Thyroid gland (tissue), 4 donors: ENCODE results near the gene PPM1M. TPM values are rescaled to one million over a fixed set of nuclear protein-coding genes. Genes with fewer than 3 reads are reported as not detected.

Experiments
- DNase-seq, 2 donors: peaks; one replicate each; pipeline ENCODE4 v3.0.0-alpha.2; 2019
- H3K27ac ChIP-seq, 3 donors: fragments of 200-600 bp; sonication (generic); 1 replicate in 2 of 3; 2 replicates in 1 of 3; pipeline ENCODE4 v1.5.1; 2016 to 2019; ENCODE audit warnings: mild to moderate bottlenecking in 1 of 3, moderate library complexity in 1 of 3
- H3K27me3 ChIP-seq: fragments of 200-600 bp; sonication (generic); one replicate; pipeline ENCODE4 v1.5.1; 2019
- H3K36me3 ChIP-seq, 2 donors: fragments of 200-600 bp; sonication (generic); one replicate each; pipeline ENCODE4 v1.5.1; 2016 to 2019
- H3K4me1 ChIP-seq, 2 donors: fragments of 200-600 bp; sonication (generic); one replicate each; pipeline ENCODE4 v1.5.1; 2017 to 2019
- H3K4me3 ChIP-seq, 3 donors: fragments of 200-600 bp; sonication (generic); replicated peaks in 1 of 3; 1 replicate in 2 of 3; 2 replicates in 1 of 3; pipeline ENCODE4 v1.5.1; 2016; ENCODE audit warnings: mild to moderate bottlenecking in 1 of 3
- H3K9me3 ChIP-seq: fragments of 200-600 bp; sonication (generic); one replicate; pipeline ENCODE4 v1.5.1; 2017
- POLR2A ChIP-seq, 2 donors: fragments of 450-650 bp; IDR thresholded peaks; one replicate each; pipeline ENCODE4 v1.6.1; 2017; ENCODE audit warnings: antibody characterized with exemption in 2 of 2, mild to moderate bottlenecking in 2 of 2, moderate library complexity in 1 of 2
- WGBS, 2 donors: methylation state at CpG; one replicate each; pipeline ENCODE4 v1.1.5; 2017; 5-methylcytosine and 5-hydroxymethylcytosine counted together
- intact Hi-C: fragments of 100-400 bp; cut with DNase I; formaldehyde crosslinking; loops from one replicate; pipeline ENCODE4 v1.15.1; 2023
- total RNA-seq, 4 donors: library from RNA; depleted of rRNA; stranded (reverse); fragments of >200 nt; gene quantifications; one replicate each; pipeline ENCODE4 v1.2.3, GENCODE V29; 2016
- TF ChIP-seq, protein P1 (sequence below), 6 experiments: fragments of 200-600 bp in 3 of 6; fragments of 450-650 bp in 3 of 6; sonication (generic) in 3 of 6; IDR thresholded peaks; one replicate each; pipeline ENCODE4 v1.5.1; 2016 to 2019; ENCODE audit warnings: antibody characterized with exemption in 6 of 6, mild to moderate bottlenecking in 2 of 6, inconsistent platforms in 1 of 6, moderate library complexity in 1 of 6

PPM1M gene
- total RNA-seq, 4 donors from 2014 or later = 15.8 to 22.8 (median 18.0) TPM

DNA sequence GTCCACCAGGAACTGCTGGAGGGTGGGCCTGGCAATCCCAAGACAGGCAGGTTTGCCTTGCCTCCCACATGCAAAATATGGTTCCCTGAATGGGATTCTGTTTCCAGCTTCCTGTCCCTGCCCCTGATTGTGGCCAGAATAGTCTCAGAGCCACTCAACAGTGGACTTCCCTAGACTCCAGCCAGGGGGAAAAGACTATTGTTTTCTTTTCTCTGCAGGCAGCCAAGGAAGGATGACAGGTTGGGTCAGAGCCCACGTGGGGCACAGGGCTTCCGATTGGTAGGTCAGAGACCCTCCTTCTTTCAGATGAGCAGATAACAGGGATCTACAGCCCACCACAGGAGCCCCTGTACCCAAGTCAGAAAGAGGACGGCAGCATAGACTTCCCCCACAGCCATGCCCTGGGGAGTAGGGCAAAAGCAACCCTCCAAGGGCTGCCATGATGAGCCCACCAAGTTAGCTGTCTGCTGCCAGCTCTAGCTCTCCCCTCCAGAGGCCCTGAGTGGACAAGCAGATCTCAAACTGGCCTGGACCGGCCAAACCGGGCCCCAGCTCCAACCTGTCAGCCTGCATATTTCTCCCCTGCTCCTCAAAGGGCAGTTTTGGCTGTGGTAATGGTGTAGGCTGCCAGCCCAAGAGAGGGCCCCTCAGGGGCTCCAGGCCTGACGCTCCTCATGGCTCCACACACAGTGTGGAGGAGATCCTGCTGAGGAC lies 26.5 kb upstream of the PPM1M start:
- no peak overlapping the region for H3K4me3 ChIP-seq
- H3K27me3 ChIP-seq = no peaks in the 10 kb centered on the region
- H3K4me1 ChIP-seq = peaks cover 38 to 49% of the 10 kb centered on the region in 2 donors
- intact Hi-C loops = no loop called here
- WGBS, 2 donors = 21 to 22% methylated on average over 4 to 6 of the region's 6 CpGs
- DNase-seq = peak; percentile 86 to 87
- H3K9me3 ChIP-seq = no peaks in the 10 kb centered on the region
- H3K36me3 ChIP-seq = peaks cover 8 to 15% of the 10 kb centered on the region in 2 donors
- TF ChIP-seq, protein P1, sequence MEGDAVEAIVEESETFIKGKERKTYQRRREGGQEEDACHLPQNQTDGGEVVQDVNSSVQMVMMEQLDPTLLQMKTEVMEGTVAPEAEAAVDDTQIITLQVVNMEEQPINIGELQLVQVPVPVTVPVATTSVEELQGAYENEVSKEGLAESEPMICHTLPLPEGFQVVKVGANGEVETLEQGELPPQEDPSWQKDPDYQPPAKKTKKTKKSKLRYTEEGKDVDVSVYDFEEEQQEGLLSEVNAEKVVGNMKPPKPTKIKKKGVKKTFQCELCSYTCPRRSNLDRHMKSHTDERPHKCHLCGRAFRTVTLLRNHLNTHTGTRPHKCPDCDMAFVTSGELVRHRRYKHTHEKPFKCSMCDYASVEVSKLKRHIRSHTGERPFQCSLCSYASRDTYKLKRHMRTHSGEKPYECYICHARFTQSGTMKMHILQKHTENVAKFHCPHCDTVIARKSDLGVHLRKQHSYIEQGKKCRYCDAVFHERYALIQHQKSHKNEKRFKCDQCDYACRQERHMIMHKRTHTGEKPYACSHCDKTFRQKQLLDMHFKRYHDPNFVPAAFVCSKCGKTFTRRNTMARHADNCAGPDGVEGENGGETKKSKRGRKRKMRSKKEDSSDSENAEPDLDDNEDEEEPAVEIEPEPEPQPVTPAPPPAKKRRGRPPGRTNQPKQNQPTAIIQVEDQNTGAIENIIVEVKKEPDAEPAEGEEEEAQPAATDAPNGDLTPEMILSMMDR (IDR thresholded peaks at IDR 0.05) = peak in 4 of 6 experiments; percentile 20 to 39 (median 37)
- TF ChIP-seq POLR2A (IDR thresholded peaks at IDR 0.05) = peak in 1 of 2 donors; percentile 18
- peak overlapping the region; percentile 80 to 91 (median 85) for H3K27ac ChIP-seq

DNA sequence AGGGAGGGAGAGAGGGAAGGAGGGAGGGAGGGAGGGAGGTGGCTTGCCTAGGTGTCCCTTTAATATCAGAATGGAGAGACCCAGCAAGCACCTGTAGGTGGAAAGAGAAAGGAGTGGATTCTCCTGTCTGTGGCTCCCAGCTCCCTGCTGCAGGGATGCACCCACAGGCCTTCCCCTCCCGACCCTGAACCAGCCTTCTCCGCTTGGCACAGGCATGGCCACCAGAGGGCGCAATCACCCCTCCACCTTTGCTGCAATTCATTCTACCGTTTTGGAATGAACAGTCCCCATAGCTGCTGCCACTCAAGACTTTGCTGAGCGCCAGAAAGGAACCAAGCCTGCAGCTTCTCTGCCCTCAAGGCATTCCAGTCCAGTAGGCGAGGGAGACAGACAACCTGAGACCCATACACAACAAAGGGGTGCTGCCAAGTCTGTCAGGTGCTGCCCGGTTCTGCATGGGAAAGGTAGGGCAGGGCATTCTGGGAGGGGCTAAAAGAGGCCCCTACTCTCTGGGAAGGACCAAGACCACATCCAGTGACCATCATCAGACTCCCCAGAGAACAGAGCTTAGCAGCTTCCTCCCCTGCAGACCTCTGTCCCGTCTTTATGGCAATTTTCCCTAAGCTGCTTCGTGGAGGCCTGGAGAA lies 25.1 kb upstream of the PPM1M start:
- 20 to 25% methylated on average over 8 to 9 of the region's 9 CpGs for WGBS, 2 donors
- intact Hi-C loops = no loop called here
- Histone ChIP-seq H3K4me3 (no peak overlapping the region), H3K4me1 (peaks cover 38 to 49% of the 10 kb centered on the region in 2 donors), H3K36me3 (peaks cover 0 to under 1% of the 10 kb centered on the region in 2 donors), H3K27me3 (no peaks in the 10 kb centered on the region), H3K9me3 (no peaks in the 10 kb centered on the region), H3K27ac (peak overlapping the region; percentile 43 to 51 (median 48))
- TF ChIP-seq, protein P1 (IDR thresholded peaks at IDR 0.05) = peak; percentile 68 to 91 (median 86)
- TF ChIP-seq POLR2A (IDR thresholded peaks at IDR 0.05) = no peak
- peak; percentile 88 to 94 for DNase-seq

DNA sequence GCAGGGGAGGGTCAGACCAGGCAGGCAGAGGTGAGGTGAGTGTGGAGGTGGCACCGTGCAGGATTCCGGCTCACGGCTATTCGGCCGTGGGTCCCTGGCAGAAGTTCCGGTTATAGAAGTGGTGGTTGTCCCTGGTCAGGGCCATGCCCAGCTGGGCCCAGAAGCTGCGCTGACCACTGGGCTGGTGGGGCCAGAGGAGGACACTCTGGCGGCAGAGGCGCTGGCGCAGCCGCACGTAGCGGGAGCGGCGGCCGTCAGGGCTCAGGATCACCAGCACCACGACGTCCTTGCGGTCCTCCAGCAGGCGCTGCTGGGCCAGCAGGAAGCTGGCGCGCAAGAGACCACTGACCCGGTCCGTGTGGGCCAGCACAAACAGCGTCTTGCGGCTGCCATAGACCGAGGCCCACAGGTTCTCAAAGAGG lies 24.4 kb upstream of the PPM1M start:
- no peaks in the 10 kb centered on the region for H3K9me3 ChIP-seq
- peaks cover 38 to 49% of the 10 kb centered on the region in 2 donors for H3K4me1 ChIP-seq
- H3K4me3 ChIP-seq = no peak overlapping the region
- TF ChIP-seq, protein P1 (IDR thresholded peaks at IDR 0.05) = no peak
- TF ChIP-seq POLR2A (IDR thresholded peaks at IDR 0.05) = no peak
- H3K36me3 ChIP-seq = no peaks in the 10 kb centered on the region
- H3K27ac ChIP-seq = peak overlapping the region; percentile 43 to 51 (median 48)
- H3K27me3 ChIP-seq = no peaks in the 10 kb centered on the region
- no peak for DNase-seq
- intact Hi-C loops = no loop called here
- WGBS, 2 donors = 95 to 100% methylated on average over 1 to 10 of the region's 27 CpGs

DNA sequence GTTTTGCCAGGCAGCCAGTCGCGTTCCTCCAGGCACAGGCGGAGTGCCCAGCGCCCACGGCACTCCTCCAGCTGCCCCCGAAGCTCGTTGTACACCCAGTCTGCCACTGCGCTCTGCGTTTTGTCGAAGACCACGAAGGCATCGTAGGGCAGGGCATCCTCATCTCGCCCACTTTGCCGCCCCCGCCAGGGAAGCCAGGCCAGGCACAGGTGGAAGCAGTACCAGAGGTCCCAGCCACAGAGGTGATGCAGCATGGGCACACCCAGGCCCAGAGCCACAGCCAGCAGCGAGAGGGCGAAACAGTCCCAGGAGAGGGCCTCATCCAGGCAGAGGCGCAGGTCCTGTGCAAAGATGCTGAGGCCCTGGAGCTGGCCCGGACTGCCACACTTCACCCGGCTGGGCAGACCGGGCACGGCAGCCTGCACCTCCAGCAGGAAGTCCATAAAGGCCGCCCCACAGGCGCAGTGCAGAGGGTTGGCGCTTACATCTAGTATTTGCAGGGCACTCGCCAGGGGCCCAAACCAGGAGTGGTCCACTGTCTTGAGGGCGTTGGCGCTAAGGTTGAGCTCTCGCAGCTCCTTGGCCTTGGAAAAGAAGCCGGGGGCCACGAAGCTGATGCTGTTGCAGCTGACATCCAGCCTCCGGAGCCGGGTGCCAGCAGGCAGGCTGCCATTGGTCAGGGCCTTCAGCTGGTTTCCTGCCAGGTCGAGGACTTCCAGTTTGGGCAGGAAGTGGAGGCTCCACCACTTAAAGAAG lies 23.8 kb upstream of the PPM1M start:
- Histone ChIP-seq H3K4me3 (no peak overlapping the region), H3K4me1 (peaks cover 32 to 43% of the 10 kb centered on the region in 2 donors), H3K9me3 (no peaks in the 10 kb centered on the region), H3K27me3 (no peaks in the 10 kb centered on the region), H3K27ac (no peak overlapping the region), H3K36me3 (no peaks in the 10 kb centered on the region)
- 88 to 91% methylated on average over 15 to 21 of the region's 34 CpGs for WGBS, 2 donors
- intact Hi-C loops = no loop called here
- peak in 1 of 2 donors; percentile 13 for DNase-seq
- no peak for TF ChIP-seq POLR2A (IDR thresholded peaks at IDR 0.05)
- TF ChIP-seq, protein P1 (IDR thresholded peaks at IDR 0.05) = no peak
